Measurements from ENCODE around the gene NUP98. TPM values are rescaled to one million over a fixed set of nuclear protein-coding genes. Genes with fewer than 3 reads are reported as not detected.
A peak's percentile ranks its signal among the peaks of the same experiment; 100 is the strongest.

Gene NUP98
- total RNA-seq, 1 donor from 2014 or later: 47.8 TPM

- no peak overlapping the region for H3K27ac Mint-ChIP-seq (ENCODE audit: unreplicated experiment)
- peaks cover 42% of the 10 kb centered on the region for H3K4me1 Mint-ChIP-seq (ENCODE audit: low read depth)
- TF ChIP-seq CTCF (IDR thresholded peaks at IDR 0.05): no peak
- H3K27me3 Mint-ChIP-seq (ENCODE audit: low read depth): no peaks in the 10 kb centered on the region
- DNase-seq (ENCODE audit: low spot score): no peak
- H3K4me3 Mint-ChIP-seq (ENCODE audit: unreplicated experiment): no peak overlapping the region
- H3K36me3 Mint-ChIP-seq (ENCODE audit: low read depth): peaks cover 3% of the 10 kb centered on the region
- no peaks in the 10 kb centered on the region for H3K9me3 Mint-ChIP-seq (ENCODE audit: low read depth)
Measured at GRCh38 chr11:3836903-3837302, 39.5 kb upstream of the NUP98 start.

- Mint-ChIP-seq H3K36me3 (ENCODE audit: low read depth) (peaks cover 5% of the 10 kb centered on the region), H3K27me3 (ENCODE audit: low read depth) (no peaks in the 10 kb centered on the region), H3K4me1 (ENCODE audit: low read depth) (peaks cover 39% of the 10 kb centered on the region), H3K4me3 (ENCODE audit: unreplicated experiment) (no peak overlapping the region), H3K9me3 (ENCODE audit: low read depth) (no peaks in the 10 kb centered on the region), H3K27ac (ENCODE audit: unreplicated experiment) (peak overlapping the region; percentile 49)
- no peak for TF ChIP-seq CTCF (IDR thresholded peaks at IDR 0.05)
- no peak for DNase-seq (ENCODE audit: low spot score)
Measured at GRCh38 chr11:3835751-3836150, 38.4 kb upstream of the NUP98 start.

- no peak overlapping the region for H3K4me3 Mint-ChIP-seq (ENCODE audit: unreplicated experiment)
- no peak for DNase-seq (ENCODE audit: low spot score)
Measured at GRCh38 chr11:3834664-3835461, 37.5 kb upstream of the NUP98 start.

GRCh38 chr11:3834349-3834663 lies 37.0 kb upstream of the NUP98 start:
- Mint-ChIP-seq H3K9me3 (ENCODE audit: low read depth) (no peaks in the 10 kb centered on the region), H3K4me1 (ENCODE audit: low read depth) (peaks cover 30% of the 10 kb centered on the region), H3K27me3 (ENCODE audit: low read depth) (no peaks in the 10 kb centered on the region), H3K27ac (ENCODE audit: unreplicated experiment) (no peak overlapping the region), H3K36me3 (ENCODE audit: low read depth) (peaks cover 8% of the 10 kb centered on the region), H3K4me3 (ENCODE audit: unreplicated experiment) (no peak overlapping the region)
- no peak for DNase-seq (ENCODE audit: low spot score)
- no peak for TF ChIP-seq CTCF (IDR thresholded peaks at IDR 0.05)

More at GRCh38 chr11:3834664-3835461, 37.5 kb upstream of the NUP98 start:
- H3K27ac Mint-ChIP-seq (ENCODE audit: unreplicated experiment): peak overlapping the region; percentile 23
- no peak for TF ChIP-seq CTCF (IDR thresholded peaks at IDR 0.05)
- no peaks in the 10 kb centered on the region for H3K27me3 Mint-ChIP-seq (ENCODE audit: low read depth)
- H3K36me3 Mint-ChIP-seq (ENCODE audit: low read depth): peaks cover 8% of the 10 kb centered on the region
- H3K4me1 Mint-ChIP-seq (ENCODE audit: low read depth): peaks cover 36% of the 10 kb centered on the region
- H3K9me3 Mint-ChIP-seq (ENCODE audit: low read depth): no peaks in the 10 kb centered on the region

GRCh38 chr11:3833449-3833848 lies 36.1 kb upstream of the NUP98 start:
- no peak for TF ChIP-seq CTCF (IDR thresholded peaks at IDR 0.05)
- Mint-ChIP-seq H3K9me3 (ENCODE audit: low read depth) (no peaks in the 10 kb centered on the region), H3K4me1 (ENCODE audit: low read depth) (peaks cover 23% of the 10 kb centered on the region), H3K4me3 (ENCODE audit: unreplicated experiment) (no peak overlapping the region), H3K27ac (ENCODE audit: unreplicated experiment) (no peak overlapping the region), H3K27me3 (ENCODE audit: low read depth) (no peaks in the 10 kb centered on the region), H3K36me3 (ENCODE audit: low read depth) (peaks cover 8% of the 10 kb centered on the region)
- no peak for DNase-seq (ENCODE audit: low spot score)

Data from chondrocyte (in vitro differentiated cells).